ENCODE data around the gene MRE11. TPM values are rescaled to one million over a fixed set of nuclear protein-coding genes. Genes with fewer than 3 reads are reported as not detected.

The MRE11 gene
- total and polyA plus RNA-seq, 2 donors (not counting 1 experiment from before 2014, with no cell fraction given) = 5.7 to 53.5 TPM

DNA sequence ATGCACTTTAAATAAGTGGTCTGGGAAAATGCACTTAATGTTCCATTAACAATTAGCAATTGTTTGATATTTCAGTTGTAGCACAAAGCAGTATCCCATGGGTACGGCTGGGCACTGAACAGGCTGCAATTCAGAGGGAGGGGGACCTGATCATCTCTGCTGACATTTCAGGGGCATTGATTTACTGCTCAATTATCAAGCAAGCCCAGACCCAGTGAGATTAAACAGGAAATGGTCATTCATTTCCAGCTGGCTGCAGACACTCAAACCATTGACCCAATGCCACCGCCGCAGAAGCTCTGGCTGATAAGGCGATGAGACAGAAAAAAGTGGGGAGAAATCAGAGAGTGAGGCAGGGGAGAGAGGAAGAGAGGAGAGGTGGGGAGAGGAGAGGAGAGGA lies 93.6 kb downstream of the MRE11 start:
- H3K27ac Mint-ChIP-seq = no peak overlapping the region
- peaks cover 12% of the 10 kb centered on the region for H3K4me1 Mint-ChIP-seq
- H3K27ac ChIP-seq (ENCODE audit: low read length in 2 of 2) = no peak overlapping the region

DNA sequence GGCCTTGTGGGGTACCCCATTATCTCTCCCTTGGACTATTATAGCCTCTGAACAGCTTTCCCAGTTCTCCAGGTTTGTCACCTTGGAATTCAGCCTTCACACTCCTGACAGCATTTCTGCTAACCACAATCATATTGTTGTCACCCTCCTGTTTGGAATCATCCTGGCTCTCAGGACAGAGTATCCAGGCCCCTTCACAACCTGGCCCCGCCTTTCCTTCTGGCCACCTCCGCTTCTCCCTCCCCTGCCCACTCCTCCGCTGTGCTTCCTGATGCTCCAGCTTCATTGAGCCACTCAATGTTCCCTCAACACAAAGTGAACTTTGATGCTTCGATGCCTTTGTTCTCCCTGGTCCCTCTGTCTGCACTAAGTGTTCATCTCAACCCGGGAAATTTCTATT lies 95.5 kb downstream of the MRE11 start:
- Histone ChIP-seq H3K9ac (ENCODE audit: low read length) (no peak overlapping the region), H3K27me3 (replicated peaks in 1 of 4; ENCODE audit: control extremely low read depth in 1 of 4, control insufficient read depth in 3 of 4, insufficient read depth in 4 of 4, low read length in 3 of 4) (peaks cover 0 to 31% (median 13%) of the 10 kb centered on the region in 4 experiments), H3K36me3 (replicated peaks in 1 of 2; ENCODE audit: control extremely low read depth in 1 of 2, control insufficient read depth in 1 of 2, extremely low read depth in 1 of 2, insufficient read depth in 2 of 2, low read length in 1 of 2) (no peaks in the 10 kb centered on the region), H3K4me2 (replicated peaks; ENCODE audit: low read depth, low read length, poor library complexity, severe bottlenecking) (no peak overlapping the region), H3K27ac (ENCODE audit: low read length in 2 of 2) (no peak overlapping the region), H3K4me3 (ENCODE audit: control extremely low read depth in 1 of 5, extremely low read depth in 1 of 5, insufficient read depth in 1 of 5, low read depth in 2 of 5, low read length in 4 of 5) (no peak overlapping the region), H3K4me1 (ENCODE audit: control insufficient read depth in 2 of 2, insufficient read depth in 2 of 2, low read length in 2 of 2) (peaks cover 3 to 10% of the 10 kb centered on the region in 2 donors), H3K79me2 (ENCODE audit: control insufficient read depth, insufficient read depth, low read length) (no peaks in the 10 kb centered on the region), H3K9me3 (ENCODE audit: control extremely low read depth in 1 of 3, control insufficient read depth in 2 of 3, insufficient read depth in 1 of 3, low read length in 2 of 3) (peaks cover 0 to 4% (median 0%) of the 10 kb centered on the region in 3 donors), H2AFZ (ENCODE audit: insufficient read depth, low read depth, low read length, poor library complexity, severe bottlenecking) (no peak overlapping the region), H4K20me1 (ENCODE audit: control insufficient read depth, insufficient read depth, low read length, poor library complexity, severe bottlenecking) (no peaks in the 10 kb centered on the region)
- ChIA-PET POLR2A (no interaction called here), CTCF (no interaction called here)
- intact Hi-C loops (cut with micrococcal nuclease) = no loop called here
- DNase-seq (no peak), ATAC-seq (ENCODE audit: low read depth) (no peak)
- Mint-ChIP-seq H3K27me3 (peaks cover 54% of the 10 kb centered on the region), H3K4me1 (peaks cover 12% of the 10 kb centered on the region), H3K4me3 (no peak overlapping the region), H3K9me3 (ENCODE audit: insufficient read depth) (no peaks in the 10 kb centered on the region), H3K27ac (no peak overlapping the region)
- WGBS (ENCODE audit: insufficient coverage) = 82% methylated on average over 5 of the region's 5 CpGs
- TF ChIP-seq, protein P1, sequence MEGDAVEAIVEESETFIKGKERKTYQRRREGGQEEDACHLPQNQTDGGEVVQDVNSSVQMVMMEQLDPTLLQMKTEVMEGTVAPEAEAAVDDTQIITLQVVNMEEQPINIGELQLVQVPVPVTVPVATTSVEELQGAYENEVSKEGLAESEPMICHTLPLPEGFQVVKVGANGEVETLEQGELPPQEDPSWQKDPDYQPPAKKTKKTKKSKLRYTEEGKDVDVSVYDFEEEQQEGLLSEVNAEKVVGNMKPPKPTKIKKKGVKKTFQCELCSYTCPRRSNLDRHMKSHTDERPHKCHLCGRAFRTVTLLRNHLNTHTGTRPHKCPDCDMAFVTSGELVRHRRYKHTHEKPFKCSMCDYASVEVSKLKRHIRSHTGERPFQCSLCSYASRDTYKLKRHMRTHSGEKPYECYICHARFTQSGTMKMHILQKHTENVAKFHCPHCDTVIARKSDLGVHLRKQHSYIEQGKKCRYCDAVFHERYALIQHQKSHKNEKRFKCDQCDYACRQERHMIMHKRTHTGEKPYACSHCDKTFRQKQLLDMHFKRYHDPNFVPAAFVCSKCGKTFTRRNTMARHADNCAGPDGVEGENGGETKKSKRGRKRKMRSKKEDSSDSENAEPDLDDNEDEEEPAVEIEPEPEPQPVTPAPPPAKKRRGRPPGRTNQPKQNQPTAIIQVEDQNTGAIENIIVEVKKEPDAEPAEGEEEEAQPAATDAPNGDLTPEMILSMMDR (IDR thresholded peaks at IDR 0.05) = no peak
- no peak for TF ChIP-seq EZH2 (IDR thresholded peaks at IDR 0.05; ENCODE audit: borderline replicate concordance, insufficient read depth, low read depth, low read length, poor library complexity, severe bottlenecking)

More for the DNA sequence above, 93.6 kb downstream of the MRE11 start:
- Histone ChIP-seq H3K4me1 (ENCODE audit: control insufficient read depth in 2 of 2, insufficient read depth in 2 of 2, low read length in 2 of 2) (peaks cover 3 to 10% of the 10 kb centered on the region in 2 donors), H2AFZ (ENCODE audit: insufficient read depth, low read depth, low read length, poor library complexity, severe bottlenecking) (no peak overlapping the region), H3K4me3 (ENCODE audit: control extremely low read depth in 1 of 5, extremely low read depth in 1 of 5, insufficient read depth in 1 of 5, low read depth in 2 of 5, low read length in 4 of 5) (no peak overlapping the region), H4K20me1 (ENCODE audit: control insufficient read depth, insufficient read depth, low read length, poor library complexity, severe bottlenecking) (no peaks in the 10 kb centered on the region), H3K9ac (ENCODE audit: low read length) (no peak overlapping the region), H3K27me3 (replicated peaks in 1 of 4; ENCODE audit: control extremely low read depth in 1 of 4, control insufficient read depth in 3 of 4, insufficient read depth in 4 of 4, low read length in 3 of 4) (peaks cover 0 to 31% (median 13%) of the 10 kb centered on the region in 4 experiments), H3K79me2 (ENCODE audit: control insufficient read depth, insufficient read depth, low read length) (no peaks in the 10 kb centered on the region), H3K9me3 (ENCODE audit: control extremely low read depth in 1 of 3, control insufficient read depth in 2 of 3, insufficient read depth in 1 of 3, low read length in 2 of 3) (peaks cover 0 to 8% (median 0%) of the 10 kb centered on the region in 3 donors), H3K4me2 (replicated peaks; ENCODE audit: low read depth, low read length, poor library complexity, severe bottlenecking) (no peak overlapping the region), H3K36me3 (replicated peaks in 1 of 2; ENCODE audit: control extremely low read depth in 1 of 2, control insufficient read depth in 1 of 2, extremely low read depth in 1 of 2, insufficient read depth in 2 of 2, low read length in 1 of 2) (no peaks in the 10 kb centered on the region)
- WGBS (ENCODE audit: insufficient coverage) = 43% methylated on average over 1 of the region's 4 CpGs
- H3K4me3 Mint-ChIP-seq = no peak overlapping the region
- H3K9me3 Mint-ChIP-seq (ENCODE audit: insufficient read depth) = no peaks in the 10 kb centered on the region
- DNase-seq (no peak), ATAC-seq (ENCODE audit: low read depth) (no peak)
- ChIA-PET CTCF (no interaction called here), POLR2A (no interaction called here)
- TF ChIP-seq, protein P1 (IDR thresholded peaks at IDR 0.05) = no peak
- intact Hi-C loops (cut with micrococcal nuclease) = no loop called here
- H3K27me3 Mint-ChIP-seq = peaks cover 54% of the 10 kb centered on the region

Measured in B cell (primary cell).